Spleen (tissue), 11 donors: ENCODE data around the gene ABCA7. TPM values are rescaled to one million over a fixed set of nuclear protein-coding genes. Genes with fewer than 3 reads are reported as not detected.

Experiments
- DNase-seq: peaks from one replicate; pipeline ENCODE4 v3.0.0-alpha.2; 2020
- H3K27ac ChIP-seq, 8 donors: fragments of 200-600 bp; sonication (generic) in 7 of 8; 1 replicate in 4 of 8; 2 replicates in 4 of 8; pipeline versions ENCODE4 v1.5.0 to v1.8.0; 2016 to 2021; ENCODE audit warnings: inconsistent platforms in 4 of 8, mild to moderate bottlenecking in 4 of 8, moderate library complexity in 1 of 8
- H3K27me3 ChIP-seq, 7 donors: fragments of 200-600 bp; sonication (generic) in 6 of 7; replicated peaks in 1 of 7; 1 replicate in 4 of 7; 2 replicates in 3 of 7; pipeline versions ENCODE4 v1.5.0 to v1.8.0; 2016 to 2021; ENCODE audit warnings: inconsistent platforms in 3 of 7, mild to moderate bottlenecking in 1 of 7
- H3K36me3 ChIP-seq, 6 donors: fragments of 200-600 bp; sonication (generic) in 5 of 6; 1 replicate in 4 of 6; 2 replicates in 2 of 6; pipeline versions ENCODE4 v1.5.0 to v1.8.0; 2016 to 2021; ENCODE audit warnings: inconsistent platforms in 2 of 6
- H3K4me1 ChIP-seq, 6 donors: fragments of 200-600 bp; sonication (generic) in 5 of 6; 1 replicate in 3 of 6; 2 replicates in 3 of 6; pipeline versions ENCODE4 v1.5.0 to v1.8.0; 2016 to 2021; ENCODE audit warnings: inconsistent platforms in 3 of 6
- H3K4me3 ChIP-seq, 8 donors: fragments of 200-600 bp; sonication (generic) in 7 of 8; 1 replicate in 4 of 8; 2 replicates in 4 of 8; pipeline versions ENCODE4 v1.5.0 to v1.8.0; 2016 to 2021; ENCODE audit warnings: inconsistent platforms in 4 of 8, mild to moderate bottlenecking in 4 of 8, moderate library complexity in 2 of 8
- H3K9me3 ChIP-seq, 8 donors: fragments of 200-600 bp; sonication (generic) in 7 of 8; 1 replicate in 4 of 8; 2 replicates in 4 of 8; pipeline versions ENCODE4 v1.5.0 to v1.8.0; 2016 to 2021; ENCODE audit warnings: inconsistent platforms in 4 of 8
- CTCF ChIP-seq, 11 experiments: fragments of 200-600 bp in 7 of 11; fragments of 450-650 bp in 4 of 11; sonication (generic) in 4 of 11; IDR thresholded peaks in 8 of 11; conservative IDR thresholded peaks in 3 of 11; 1 replicate in 7 of 11; 2 replicates in 4 of 11; pipeline versions ENCODE4 v1.4.0 to v1.8.0; 2016 to 2021; ENCODE audit warnings: antibody characterized with exemption in 11 of 11, inconsistent platforms in 4 of 11, mild to moderate bottlenecking in 1 of 11
- POLR2A ChIP-seq, 3 donors: fragments of 450-650 bp; IDR thresholded peaks; one replicate each; pipeline ENCODE4 v1.5.1; 2017; ENCODE audit warnings: antibody characterized with exemption in 3 of 3, mild to moderate bottlenecking in 1 of 3
- POLR2AphosphoS5 ChIP-seq, 3 donors: sonication (generic); formaldehyde crosslinking; IDR thresholded peaks; one replicate each; pipeline ENCODE4 v1.5.1; 2017; ENCODE audit warnings: antibody characterized with exemption in 3 of 3
- WGBS, 5 donors: extraction: QIAGEN DNeasy Blood & Tissue Kit in 3 of 5; methylation state at CpG; one replicate each; pipeline versions ENCODE4 v1.1.5 to v1.1.7; 2013 to 2018; 5-methylcytosine and 5-hydroxymethylcytosine counted together
- intact Hi-C: fragments of 100-400 bp; cut with DNase I; formaldehyde crosslinking; loops from one replicate; pipeline ENCODE4 v1.15.0; 2023; ENCODE audit warnings: low total_unique reads
- polyA plus RNA-seq, 3 donors: library from polyadenylated mRNA; stranded (reverse); fragments of 200-250 nt; gene quantifications; one replicate each; pipeline ENCODE4 v1.2.1, GENCODE V29; 2013
- total RNA-seq, 7 donors: library from RNA; depleted of rRNA in 3 of 7; stranded (reverse); fragments of >200 nt in 3 of 7; fragmentation: NEBNext Ultra II Directional in 4 of 7; extraction: Animal tissue kit (Norgen Biotek cat#: 25700) in 4 of 7; gene quantifications; one replicate each; pipeline versions ENCODE4 v1.1.0 to v1.2.1, GENCODE V29; 2016 to 2021
- donor health status: healthy with polysubstance abuse.
- donor health status: DM: no; HTN: no; CAD: no; lungs with moderate emphysema.
- donor health status: DM: no; HTN: no; CAD: no.
- donor health status: Bipolar disorder and iron deficiency.
- donor health status: healthy.
- donor health status: DM: no; HTN: no; CAD: no.
- donor health status: DM: yes; HTN: yes; CAD: no.

ABCA7 gene
- total and polyA plus RNA-seq, 10 donors, result 64.6 to 197 (median 102) TPM

DNA sequence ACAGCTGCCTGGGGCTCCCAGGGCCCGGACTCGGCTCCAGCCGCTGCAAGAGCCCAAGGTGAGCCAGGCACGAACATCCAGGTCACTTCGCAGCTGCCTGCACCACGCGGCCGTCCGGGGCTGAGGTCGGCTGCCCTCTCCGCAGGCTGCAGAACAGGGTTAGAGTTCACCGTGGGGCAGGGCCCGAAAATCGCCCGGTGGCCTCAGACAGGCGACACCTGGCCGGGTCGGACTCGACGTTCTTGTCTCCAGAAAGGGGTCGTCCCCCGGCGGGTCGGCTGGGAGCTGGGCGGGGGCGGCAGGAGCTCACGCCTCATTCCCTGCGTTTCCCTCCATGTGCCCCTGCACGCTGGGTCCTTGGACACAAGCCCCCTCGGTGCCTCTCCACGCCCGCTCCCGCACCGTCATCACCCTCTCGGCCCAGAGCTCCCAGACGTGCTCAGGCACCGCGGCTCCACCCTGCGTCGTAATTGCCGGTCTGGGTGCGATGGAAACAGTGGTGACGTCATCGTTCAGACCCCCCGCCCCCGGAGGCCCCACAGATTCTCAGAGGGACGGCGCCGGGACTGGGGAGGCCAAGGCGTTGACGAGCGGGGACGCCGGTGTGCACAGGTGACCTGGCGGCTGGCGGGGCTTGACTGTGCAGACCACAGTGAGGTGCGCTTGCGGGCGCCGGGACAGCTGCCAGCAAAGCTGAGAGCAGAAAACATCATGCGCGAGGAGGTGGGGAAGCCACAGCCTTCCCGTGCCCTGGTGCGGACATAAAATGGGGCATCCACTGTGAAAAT, 43.7 kb upstream of the ABCA7 start:
- intact Hi-C loops, result no loop called here
- peak; percentile 86 for DNase-seq
- peak; percentile 49 to 70 (median 51) for TF ChIP-seq POLR2AphosphoS5 (IDR thresholded peaks at IDR 0.05)
- TF ChIP-seq POLR2A (IDR thresholded peaks at IDR 0.05), result no peak
- H3K9me3 ChIP-seq, result no peaks in the 10 kb centered on the region
- peaks cover 0 to 70% (median 57%) of the 10 kb centered on the region in 7 donors for H3K27me3 ChIP-seq
- H3K27ac ChIP-seq, result peak overlapping the region in 1 of 8 donors; percentile 30
- peak overlapping the region in 1 of 8 donors; percentile 49 for H3K4me3 ChIP-seq
- H3K36me3 ChIP-seq, result peaks cover 0 to 41% (median 27%) of the 10 kb centered on the region in 6 donors
- peaks cover 7 to 33% (median 26%) of the 10 kb centered on the region in 6 donors for H3K4me1 ChIP-seq
- 2 to 21% (median 17%) methylated on average over 21 to 64 of the region's 64 CpGs for WGBS, 5 donors

GRCh38 chr19:998064-998463, 41.8 kb upstream of the ABCA7 start:
- intact Hi-C loops, result no loop called here

GRCh38 chr19:999379-999719, 40.6 kb upstream of the ABCA7 start:
- TF ChIP-seq CTCF (IDR thresholded peaks at IDR 0.05 in 8 of 11, conservative IDR thresholded peaks at IDR 0.05 in 3 of 11), result no peak
- Histone ChIP-seq H3K27ac (no peak overlapping the region), H3K36me3 (peaks cover 0 to 13% (median 5%) of the 10 kb centered on the region in 6 donors), H3K4me3 (no peak overlapping the region), H3K27me3 (peaks cover 0 to 100% (median 70%) of the 10 kb centered on the region in 7 donors), H3K9me3 (no peaks in the 10 kb centered on the region), H3K4me1 (peaks cover 11 to 41% (median 33%) of the 10 kb centered on the region in 6 donors)
- WGBS, 5 donors, result 55 to 76% (median 57%) methylated on average over 3 of the region's 3 CpGs
- intact Hi-C loops, result no loop called here
- DNase-seq, result no peak

More at GRCh38 chr19:998064-998463, 41.8 kb upstream of the ABCA7 start:
- 38 to 50% (median 46%) methylated on average over 6 of the region's 6 CpGs for WGBS, 5 donors
- no peak overlapping the region for H3K4me3 ChIP-seq
- H3K4me1 ChIP-seq, result peaks cover 11 to 41% (median 33%) of the 10 kb centered on the region in 6 donors
- no peaks in the 10 kb centered on the region for H3K9me3 ChIP-seq
- no peak overlapping the region for H3K27ac ChIP-seq
- H3K36me3 ChIP-seq, result peaks cover 0 to 26% (median 15%) of the 10 kb centered on the region in 6 donors
- peaks cover 0 to 88% (median 70%) of the 10 kb centered on the region in 7 donors for H3K27me3 ChIP-seq
- no peak for TF ChIP-seq CTCF (IDR thresholded peaks at IDR 0.05 in 8 of 11, conservative IDR thresholded peaks at IDR 0.05 in 3 of 11)
- no peak for TF ChIP-seq POLR2AphosphoS5 (IDR thresholded peaks at IDR 0.05)
- no peak for TF ChIP-seq POLR2A (IDR thresholded peaks at IDR 0.05)
- no peak for DNase-seq

DNA sequence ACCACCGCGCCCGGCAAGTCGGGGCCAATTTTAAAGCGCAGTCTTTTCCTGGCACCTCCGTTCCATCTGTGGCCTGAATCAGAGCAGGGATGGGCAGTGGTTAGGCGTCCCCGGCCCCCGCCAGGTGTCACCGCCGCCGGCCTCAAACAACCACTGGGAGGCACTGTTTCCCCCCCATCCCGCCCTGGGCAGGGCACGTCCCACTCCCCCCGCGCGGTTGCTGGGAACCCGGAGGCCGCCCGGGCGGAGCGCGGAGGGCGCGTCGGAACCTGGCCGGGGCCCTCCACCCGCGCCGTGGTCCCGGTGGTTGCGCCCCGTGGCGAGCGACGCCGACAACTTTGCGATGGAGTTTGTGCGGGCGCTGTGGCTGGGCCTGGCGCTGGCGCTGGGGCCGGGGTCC, 39.8 kb upstream of the ABCA7 start, which contains the start of gene GRIN3B:
TSS of gene GRIN3B (plus strand) at position 325 of the 400 bp plus-strand sequence. CDS start at position 344, 19 bp downstream.
- DNase-seq, result peak; percentile 91
- Histone ChIP-seq H3K9me3 (no peaks in the 10 kb centered on the region), H3K27me3 (peaks cover 0 to 97% (median 70%) of the 10 kb centered on the region in 7 donors), H3K27ac (no peak within 1 kb of the TSS), H3K4me1 (peaks cover 11 to 41% (median 33%) of the 10 kb centered on the region in 6 donors), H3K4me3 (peak within 1 kb of the TSS in 6 of 8 donors; percentile 15 to 65 (median 26)), H3K36me3 (peaks cover 0 to 5% (median under 1%) of the 10 kb centered on the region in 6 donors)
- 2 to 5% (median 2%) methylated on average over 17 to 43 of the region's 43 CpGs for WGBS, 5 donors
- intact Hi-C loops, result no loop called here
- peak in 1 of 3 donors; percentile 47 for TF ChIP-seq POLR2AphosphoS5 (IDR thresholded peaks at IDR 0.05)
- TF ChIP-seq CTCF (IDR thresholded peaks at IDR 0.05 in 8 of 11, conservative IDR thresholded peaks at IDR 0.05 in 3 of 11), result peak in 10 of 11 experiments; percentile 14 to 76 (median 51)
- no peak for TF ChIP-seq POLR2A (IDR thresholded peaks at IDR 0.05)
